HepG2 (cell line): ENCODE results near the gene ADAM15. TPM values are rescaled to one million over a fixed set of nuclear protein-coding genes. Genes with fewer than 3 reads are reported as not detected.

ENCODE experiments used
- ARID3A ChIP-seq: IDR thresholded peaks from 2 replicates; pipeline ENCODE4 v1.6.1; 2012; ENCODE audit warnings: low read depth, low read length, improper control_type of control experiment
- ATF1 ChIP-seq: IDR thresholded peaks from 2 replicates; pipeline ENCODE4 v1.6.1; 2016; ENCODE audit warnings: mild to moderate bottlenecking, control low read depth
- CCAR2 ChIP-seq: fragments of 200-400 bp; formaldehyde crosslinking; optimal IDR thresholded peaks from 2 replicates; pipeline ENCODE3; 2018; ENCODE audit warnings: low read depth, mild to moderate bottlenecking, low read length, moderate library complexity
- NFE2L1 ChIP-seq: sonication (generic); formaldehyde crosslinking; IDR thresholded peaks from 2 replicates; pipeline ENCODE4 v1.4.0; 2020; ENCODE audit warnings: missing genetic modification reagents, mild to moderate bottlenecking, borderline replicate concordance
- NR3C1 ChIP-seq: sonication (generic); formaldehyde crosslinking; IDR thresholded peaks from 2 replicates; pipeline ENCODE4 v1.4.0; 2020; ENCODE audit warnings: missing genetic modification reagents
- PITX1 ChIP-seq: sonication (generic); formaldehyde crosslinking; IDR thresholded peaks from 2 replicates; pipeline ENCODE4 v1.5.1; 2020; ENCODE audit warnings: mild to moderate bottlenecking, missing genetic modification reagents
- RFXAP ChIP-seq: sonication (generic); formaldehyde crosslinking; IDR thresholded peaks from 2 replicates; pipeline ENCODE4 v1.4.0; 2020; ENCODE audit warnings: missing genetic modification reagents, borderline replicate concordance
- SATB2 ChIP-seq: sonication (generic); formaldehyde crosslinking; IDR thresholded peaks from 2 replicates; pipeline ENCODE4 v1.5.0; 2020; ENCODE audit warnings: missing genetic modification reagents
- ZBTB14 ChIP-seq: sonication (generic); formaldehyde crosslinking; IDR thresholded peaks from 2 replicates; pipeline ENCODE4 v1.4.0; 2020; ENCODE audit warnings: missing genetic modification reagents
- ZBTB7B ChIP-seq: sonication (generic); formaldehyde crosslinking; IDR thresholded peaks from 2 replicates; pipeline ENCODE4 v1.4.0; 2020; ENCODE audit warnings: missing genetic modification reagents
- ZNF18 ChIP-seq: sonication (generic); formaldehyde crosslinking; IDR thresholded peaks from 2 replicates; pipeline ENCODE4 v1.8.0; 2022; ENCODE audit warnings: mild to moderate bottlenecking, missing genetic modification reagents; ENCODE audit not compliant: insufficient replicate concordance
- ZNF224 ChIP-seq: sonication (generic); formaldehyde crosslinking; IDR thresholded peaks from 2 replicates; pipeline ENCODE4 v1.5.0; 2020; ENCODE audit warnings: mild to moderate bottlenecking, missing genetic modification reagents
- ZNF317 ChIP-seq: sonication (generic); formaldehyde crosslinking; IDR thresholded peaks from 2 replicates; pipeline ENCODE4 v1.5.0; 2020; ENCODE audit warnings: mild to moderate bottlenecking, missing genetic modification reagents
- ZNF687 ChIP-seq: sonication (generic); formaldehyde crosslinking; IDR thresholded peaks from 2 replicates; pipeline ENCODE4 v1.5.1; 2020; ENCODE audit warnings: mild to moderate bottlenecking, missing genetic modification reagents, moderate library complexity
- ZNF83 ChIP-seq: sonication (generic); formaldehyde crosslinking; IDR thresholded peaks from 2 replicates; pipeline ENCODE4 v1.4.0; 2020; ENCODE audit warnings: missing genetic modification reagents, mild to moderate bottlenecking, borderline replicate concordance
- polyA plus RNA-seq, 8 experiments: library from polyadenylated mRNA; depleted of rRNA in 3 of 8; stranded (reverse) in 7 of 8; unstranded in 1 of 8; fragments of >200 nt; fragmentation: Illumina TruSeq in 4 of 8; extraction: Trizol in 4 of 8; gene quantifications; 2 replicates each; pipeline versions ENCODE4 v1.2.1 to v1.2.3, GENCODE V29; 2011 to 2016; ENCODE audit warnings: low read depth in 4 of 8, missing spikeins in 1 of 8, mixed read lengths in 1 of 8; ENCODE audit not compliant: insufficient read depth in 1 of 8
- total RNA-seq, 5 experiments: library from RNA; depleted of rRNA; stranded (reverse); fragments of >200 nt; fragmentation: Illumina TruSeq; extraction: Trizol; gene quantifications; 2 replicates each; pipeline ENCODE4 v1.2.3, GENCODE V29; 2016; ENCODE audit warnings: low read depth in 1 of 5
- TF ChIP-seq, protein P1 (sequence below): sonication (generic); formaldehyde crosslinking; IDR thresholded peaks from 2 replicates; pipeline ENCODE4 v1.4.0; 2020; ENCODE audit warnings: missing genetic modification reagents, borderline replicate concordance

ADAM15 gene
- total and polyA plus RNA-seq, 2 of the 13 experiments (the other 11 are each of a cell fraction or from before 2014, with no cell fraction given), result 17.9 to 25.6 TPM

GRCh38 chr1:155085504-155086127 lies 34.5 kb downstream of the ADAM15 start (continued):
- TF ChIP-seq ARID3A (no peak), RFXAP (0 out of 2 replicates have a peak, but pooled peaks have one; percentile 21), PITX1 (CRISPR knock-in tag) (no peak), ZNF224 (no peak; the same call in 1 of the 2 replicates), ZNF83 (0 out of 2 replicates have a peak, but pooled peaks have one; percentile 31), NR3C1 (CRISPR knock-in tag) (no peak), ZBTB7B (CRISPR knock-in tag) (no peak), NFE2L1 (CRISPR knock-in tag) (no peak), CCAR2 (no peak), ZNF317 (CRISPR knock-in tag) (no peak), ZNF687 (CRISPR knock-in tag) (peak; percentile 51), ZBTB14 (CRISPR knock-in tag) (0 out of 2 replicates have a peak, but pooled peaks have one; percentile 12), ATF1 (CRISPR knock-in tag) (no peak), SATB2 (peak; percentile 68; the same call in 1 of the 2 replicates), ZNF18 (CRISPR knock-in tag) (peak; percentile 9)
- TF ChIP-seq, protein P1, sequence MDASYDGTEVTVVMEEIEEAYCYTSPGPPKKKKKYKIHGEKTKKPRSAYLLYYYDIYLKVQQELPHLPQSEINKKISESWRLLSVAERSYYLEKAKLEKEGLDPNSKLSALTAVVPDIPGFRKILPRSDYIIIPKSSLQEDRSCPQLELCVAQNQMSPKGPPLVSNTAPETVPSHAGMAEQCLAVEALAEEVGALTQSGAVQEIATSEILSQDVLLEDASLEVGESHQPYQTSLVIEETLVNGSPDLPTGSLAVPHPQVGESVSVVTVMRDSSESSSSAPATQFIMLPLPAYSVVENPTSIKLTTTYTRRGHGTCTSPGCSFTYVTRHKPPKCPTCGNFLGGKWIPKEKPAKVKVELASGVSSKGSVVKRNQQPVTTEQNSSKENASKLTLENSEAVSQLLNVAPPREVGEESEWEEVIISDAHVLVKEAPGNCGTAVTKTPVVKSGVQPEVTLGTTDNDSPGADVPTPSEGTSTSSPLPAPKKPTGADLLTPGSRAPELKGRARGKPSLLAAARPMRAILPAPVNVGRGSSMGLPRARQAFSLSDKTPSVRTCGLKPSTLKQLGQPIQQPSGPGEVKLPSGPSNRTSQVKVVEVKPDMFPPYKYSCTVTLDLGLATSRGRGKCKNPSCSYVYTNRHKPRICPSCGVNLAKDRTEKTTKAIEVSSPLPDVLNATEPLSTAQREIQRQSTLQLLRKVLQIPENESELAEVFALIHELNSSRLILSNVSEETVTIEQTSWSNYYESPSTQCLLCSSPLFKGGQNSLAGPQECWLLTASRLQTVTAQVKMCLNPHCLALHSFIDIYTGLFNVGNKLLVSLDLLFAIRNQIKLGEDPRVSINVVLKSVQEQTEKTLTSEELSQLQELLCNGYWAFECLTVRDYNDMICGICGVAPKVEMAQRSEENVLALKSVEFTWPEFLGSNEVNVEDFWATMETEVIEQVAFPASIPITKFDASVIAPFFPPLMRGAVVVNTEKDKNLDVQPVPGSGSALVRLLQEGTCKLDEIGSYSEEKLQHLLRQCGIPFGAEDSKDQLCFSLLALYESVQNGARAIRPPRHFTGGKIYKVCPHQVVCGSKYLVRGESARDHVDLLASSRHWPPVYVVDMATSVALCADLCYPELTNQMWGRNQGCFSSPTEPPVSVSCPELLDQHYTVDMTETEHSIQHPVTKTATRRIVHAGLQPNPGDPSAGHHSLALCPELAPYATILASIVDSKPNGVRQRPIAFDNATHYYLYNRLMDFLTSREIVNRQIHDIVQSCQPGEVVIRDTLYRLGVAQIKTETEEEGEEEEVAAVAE, result no peak
